NCI-H526 (cell line): ENCODE measurements around the gene CASD1.

Experiments
- DNase-seq, 2 experiments: peaks; one replicate each; lab custom pipeline; 2025; lab: John Stamatoyannopoulos, UW

Gene CASD1

DNA sequence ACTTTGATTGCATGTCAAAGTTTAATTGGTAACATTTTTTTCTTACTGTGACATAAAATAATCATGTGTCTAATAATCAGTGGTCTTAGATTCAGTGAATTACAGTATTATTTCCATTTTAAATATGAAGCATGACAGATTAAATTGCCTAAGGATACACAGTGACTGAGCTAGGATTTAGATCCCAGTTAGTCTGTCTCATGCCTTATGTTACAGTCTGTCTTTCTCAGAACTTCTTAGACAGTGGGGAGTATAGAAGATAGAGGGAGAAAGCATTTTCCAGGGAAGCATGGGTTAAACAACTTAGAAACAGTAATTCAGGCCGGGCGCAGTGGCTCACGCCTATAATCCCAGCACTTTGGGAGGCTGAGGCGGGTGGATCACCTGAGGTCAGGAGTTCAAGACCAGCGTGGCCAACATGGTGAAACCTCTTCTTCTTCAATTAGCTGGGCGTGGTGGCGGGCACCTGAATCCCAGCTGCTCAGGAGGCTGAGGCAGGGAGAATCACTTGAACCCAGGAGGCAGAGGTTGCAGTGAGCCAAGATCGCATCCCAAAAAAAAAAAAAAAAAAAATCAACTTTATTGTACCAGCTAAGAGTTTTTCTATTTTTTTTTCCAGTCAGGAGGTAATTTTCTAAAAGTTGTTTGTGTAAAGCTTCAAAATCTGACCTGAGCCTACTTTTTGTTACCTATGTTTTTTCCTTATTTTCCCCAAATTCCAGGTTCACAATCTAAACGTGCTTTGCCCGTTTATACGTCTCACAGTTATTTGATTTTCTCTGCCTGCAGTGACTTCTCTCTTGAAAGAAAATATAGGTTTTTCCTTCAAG is 3.3 kb downstream of the CASD1 start:
- no peak for DNase-seq

DNA sequence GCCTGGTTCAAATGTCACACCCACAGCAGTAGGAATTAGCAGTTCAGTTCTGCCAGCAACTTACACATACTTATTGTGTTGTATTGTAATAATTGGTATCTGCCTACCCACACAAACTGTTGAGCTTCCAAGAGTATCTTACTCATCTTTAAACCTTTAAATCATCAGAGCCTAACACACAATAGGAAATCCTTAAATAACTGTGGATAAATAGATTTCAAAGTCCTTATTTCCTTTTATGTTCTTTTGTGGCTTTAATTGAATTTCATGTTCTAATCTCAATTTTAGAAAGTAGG is 3.9 kb downstream of the CASD1 start:
- no peak for DNase-seq

DNA sequence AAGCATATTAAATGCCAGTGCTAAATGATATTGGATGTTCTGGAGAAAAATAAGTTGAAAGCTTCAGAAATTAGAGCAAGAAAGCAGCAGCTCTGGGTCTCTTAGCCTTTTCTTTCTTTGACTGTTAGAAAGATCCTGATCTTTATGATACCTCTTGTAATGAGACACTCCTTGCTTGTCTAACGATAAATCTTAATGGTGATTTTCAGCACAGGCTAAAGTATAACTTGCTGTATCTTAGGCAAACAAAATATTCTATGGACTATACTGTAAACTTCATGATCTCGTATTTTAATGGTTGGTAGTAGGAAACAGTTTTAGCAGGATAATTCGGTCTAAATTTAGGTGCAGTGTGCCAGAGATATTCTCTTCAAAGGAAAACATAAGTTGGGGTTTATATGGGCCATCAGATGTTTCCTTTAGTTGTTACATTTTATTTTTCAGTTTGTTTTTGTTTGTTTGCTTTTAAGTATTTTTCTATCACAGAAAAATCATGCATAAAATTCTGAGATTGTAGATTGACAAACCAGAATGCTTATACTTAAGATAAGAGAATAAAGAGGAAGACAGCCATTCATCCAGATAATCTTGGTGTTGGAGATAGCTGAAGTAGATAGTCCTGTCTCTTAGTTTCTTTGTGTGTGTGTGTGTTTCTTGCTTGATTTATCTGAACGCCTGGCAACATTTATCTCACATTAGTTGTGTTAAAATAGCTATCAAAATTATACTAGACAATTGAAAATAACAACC is 4.7 kb downstream of the CASD1 start:
- no peak for DNase-seq

DNA sequence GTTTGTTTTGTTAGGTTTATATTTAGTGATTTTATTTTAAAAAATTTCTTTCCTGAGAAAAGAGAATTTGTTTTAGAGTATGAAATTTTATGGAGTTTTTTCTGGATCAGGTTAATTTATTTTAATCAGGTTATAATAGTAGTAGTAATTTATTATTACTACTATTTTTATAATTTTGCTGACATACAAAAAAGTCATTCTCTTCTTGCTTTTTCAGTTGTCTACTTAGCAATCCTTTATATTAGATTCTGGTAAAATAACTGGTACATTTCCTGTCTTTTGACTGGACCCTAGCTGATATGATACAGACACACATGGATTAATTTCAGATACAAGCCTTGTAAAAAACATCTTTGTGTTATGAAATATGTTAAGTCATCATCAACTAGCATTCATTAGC is 5.3 kb downstream of the CASD1 start:
- no peak for DNase-seq

DNA sequence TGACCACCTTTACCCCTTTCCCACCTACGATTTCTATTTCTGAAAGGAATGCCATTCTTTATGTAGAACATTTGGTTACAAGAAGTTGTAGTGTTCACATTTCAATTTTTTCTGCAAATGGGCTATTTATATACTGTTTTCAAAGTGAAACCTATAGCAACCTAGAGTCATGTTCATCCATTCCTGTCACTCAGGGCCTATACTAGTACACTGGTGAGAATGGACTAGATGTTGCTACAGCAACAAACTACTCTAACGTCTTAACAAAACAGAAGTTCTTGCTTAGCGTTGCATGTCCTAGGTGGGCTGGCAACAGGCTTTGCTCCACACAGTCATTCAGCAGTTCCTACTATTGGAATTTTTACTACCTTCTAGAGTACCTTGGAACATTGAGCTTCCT is 16.3 kb downstream of the CASD1 start:
- DNase-seq, result no peak

DNA sequence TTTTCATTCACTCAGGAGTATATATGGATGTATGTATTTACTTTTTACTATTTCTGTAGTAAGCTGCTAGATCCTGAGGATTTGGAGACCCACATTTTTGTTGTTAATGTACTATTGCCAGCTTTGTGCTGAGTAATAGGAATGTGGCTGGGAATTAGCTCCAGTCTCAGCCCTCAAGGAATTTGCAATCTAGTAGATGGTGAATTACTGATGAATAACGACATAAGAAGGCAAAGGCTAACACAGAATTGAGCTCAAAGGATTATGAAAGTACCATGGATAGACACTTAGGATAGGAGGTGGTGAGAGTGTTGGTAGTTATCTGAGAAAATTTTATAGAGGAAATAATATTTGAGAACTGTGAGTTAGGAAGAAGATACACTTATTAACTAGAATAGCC is 19.9 kb downstream of the CASD1 start:
- no peak for DNase-seq

DNA sequence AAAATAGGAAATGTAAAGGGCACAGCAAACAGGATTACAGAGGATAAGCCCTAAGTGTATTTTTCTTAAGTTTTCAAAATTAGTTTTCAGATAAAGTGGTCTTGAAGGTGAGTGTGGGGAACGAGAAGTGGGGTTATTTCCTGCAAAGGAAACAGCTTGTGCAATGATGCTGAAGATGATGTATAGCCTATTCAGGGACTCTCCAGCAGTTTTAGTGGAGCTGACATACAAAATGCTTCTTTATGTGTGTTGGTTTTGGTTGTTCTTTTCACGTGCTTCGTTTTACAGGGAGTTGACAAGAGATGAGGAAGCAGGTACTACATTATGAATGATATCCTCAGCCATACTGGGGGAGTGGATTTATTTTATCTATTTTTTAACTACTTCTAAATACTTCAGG is 20.5 kb downstream of the CASD1 start:
- DNase-seq, result no peak

DNA sequence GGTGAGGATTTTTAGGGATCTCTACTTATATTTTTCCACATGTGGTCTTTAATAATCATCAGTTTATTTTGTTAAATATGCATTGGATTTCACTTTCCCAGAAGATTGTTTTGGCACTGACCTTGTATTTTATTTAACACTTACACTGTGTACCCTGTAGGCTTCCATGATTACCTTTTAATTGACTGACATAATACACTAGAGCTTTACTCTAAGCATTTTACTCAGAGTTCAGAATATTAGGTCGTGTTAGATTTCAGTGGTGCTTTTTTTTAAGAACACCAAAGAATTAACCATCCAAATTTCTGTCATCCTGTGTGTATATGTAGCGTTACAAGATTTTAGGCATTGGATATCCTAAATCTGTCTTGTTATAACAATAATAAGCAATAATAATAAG is 23.1 kb downstream of the CASD1 start:
- DNase-seq, result no peak

DNA sequence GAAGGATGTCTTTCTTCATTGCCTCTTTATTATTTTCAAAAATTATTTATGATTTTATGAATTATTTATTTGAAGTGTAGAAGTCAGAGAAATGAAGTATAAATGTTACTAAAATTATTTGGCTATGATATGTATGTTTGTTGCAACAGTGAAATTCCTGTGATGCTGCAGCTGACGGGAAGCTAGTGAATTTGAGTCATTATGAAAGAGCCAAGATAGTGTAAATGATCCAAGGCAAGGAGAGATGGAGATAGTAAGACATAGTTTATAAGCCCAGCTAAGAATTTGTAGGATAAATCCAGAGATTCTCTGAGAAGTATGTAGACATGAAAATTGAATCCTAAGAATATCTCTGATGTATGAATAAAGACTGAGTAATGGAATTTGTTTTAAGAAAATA is 30.8 kb downstream of the CASD1 start:
- no peak for DNase-seq

DNA sequence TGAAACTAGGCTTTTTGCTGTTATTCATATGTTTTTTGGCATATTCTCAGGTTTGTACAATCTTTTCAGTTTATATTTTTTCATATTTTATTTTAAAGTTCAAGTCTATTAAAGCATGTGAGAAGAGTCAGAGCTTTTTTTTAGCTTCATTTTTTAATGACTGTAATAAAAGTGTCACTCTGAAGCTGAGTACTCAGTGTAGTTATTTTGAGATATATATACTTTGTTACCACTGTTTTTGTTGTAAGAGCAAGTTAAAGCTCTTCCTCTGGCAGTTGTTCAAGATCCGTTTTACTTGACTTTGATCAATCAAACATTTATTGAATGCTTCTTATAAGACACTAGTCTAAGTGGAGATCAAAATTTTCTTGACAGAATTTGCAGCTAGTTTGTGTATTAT is 37.5 kb downstream of the CASD1 start:
- DNase-seq, result no peak

DNA sequence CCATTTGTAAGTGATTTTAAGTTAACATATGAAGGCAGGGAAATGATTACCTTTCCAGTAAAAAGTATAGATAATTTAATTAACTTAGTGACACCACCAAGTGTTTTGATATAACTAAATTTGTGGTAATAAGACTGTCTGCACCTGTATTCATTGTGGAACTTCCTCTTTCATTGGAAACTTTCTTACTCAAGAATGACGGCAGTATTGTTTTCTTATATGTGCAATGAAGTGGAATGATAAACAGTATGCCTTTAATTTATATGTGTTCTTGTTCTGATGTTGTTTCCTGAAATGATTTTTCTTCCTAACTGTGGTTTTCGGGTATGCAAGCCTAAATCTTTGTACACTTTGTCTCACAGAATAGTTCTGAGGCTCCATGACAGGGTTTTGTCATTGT is 46.4 kb downstream of the CASD1 start:
- no peak for DNase-seq

DNA sequence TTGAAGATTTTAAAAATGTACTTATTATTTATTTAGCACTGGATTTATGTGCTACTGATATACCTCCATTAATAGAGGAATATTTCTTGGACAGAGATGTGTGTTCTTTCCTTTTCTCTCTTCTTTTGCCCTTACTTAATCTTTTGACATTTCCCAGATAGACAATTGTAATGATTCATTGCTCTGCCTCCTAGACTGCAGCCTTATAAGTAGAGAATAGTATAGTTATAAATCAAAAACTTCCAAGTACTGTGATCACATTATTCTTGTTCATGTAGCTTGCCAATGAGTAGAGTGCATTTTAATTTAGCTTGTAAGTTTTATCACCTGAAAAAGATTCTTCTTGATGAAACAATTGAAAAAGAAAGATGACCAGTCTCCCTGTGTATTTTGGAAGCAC is 47.6 kb downstream of the CASD1 start:
- no peak for DNase-seq

DNA sequence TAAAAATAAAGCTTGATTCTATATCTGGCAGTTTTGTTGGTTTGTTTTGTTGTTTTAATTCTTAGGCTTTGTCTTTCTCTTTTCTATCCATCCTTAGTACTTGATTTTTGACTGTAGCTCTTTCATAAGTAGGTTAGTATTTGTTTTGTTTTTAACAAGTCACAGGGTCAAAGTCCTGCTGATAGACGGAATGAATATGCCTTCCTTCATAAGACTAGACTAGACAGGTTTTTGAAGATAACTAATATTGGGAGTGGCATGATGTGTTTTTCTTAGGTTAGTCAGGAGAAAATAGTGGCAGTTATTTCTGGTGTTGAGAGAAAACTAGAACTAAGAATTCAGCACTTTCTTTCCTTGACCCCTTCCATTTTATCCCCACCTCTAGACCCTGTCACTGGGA is 50.4 kb downstream of the CASD1 start:
- no peak for DNase-seq

DNA sequence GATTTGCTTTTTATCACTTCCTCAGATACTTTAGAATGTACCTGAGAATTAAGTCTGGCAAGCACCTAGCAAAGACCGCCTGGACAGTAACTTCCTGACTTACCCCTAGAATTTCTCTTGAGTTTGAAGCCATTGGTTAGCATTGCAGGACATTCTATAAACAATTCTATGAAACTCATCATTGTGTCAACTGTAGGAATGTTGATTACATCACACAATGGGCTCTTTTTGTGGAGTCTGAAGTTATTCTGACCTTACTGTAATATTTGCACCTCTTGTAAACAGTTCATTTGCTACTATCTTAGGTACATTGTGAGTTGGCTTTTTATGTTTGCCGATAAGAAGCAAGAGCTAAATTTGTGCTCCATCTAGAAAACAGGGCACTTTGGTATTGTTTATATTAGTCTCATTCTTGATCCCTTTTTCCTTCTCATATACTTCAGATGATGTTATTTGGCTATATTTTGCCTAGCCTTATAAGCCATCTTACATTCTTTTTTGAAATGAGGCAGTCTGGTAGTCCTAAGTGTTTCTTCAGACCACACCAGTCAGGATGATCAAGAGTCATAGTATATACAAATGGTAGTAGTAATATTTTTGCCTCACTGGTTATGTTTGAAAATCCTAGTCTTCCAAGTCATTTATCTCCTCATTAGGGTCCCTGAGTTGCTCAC is 52.4 kb downstream of the CASD1 start:
- DNase-seq, result no peak

DNA sequence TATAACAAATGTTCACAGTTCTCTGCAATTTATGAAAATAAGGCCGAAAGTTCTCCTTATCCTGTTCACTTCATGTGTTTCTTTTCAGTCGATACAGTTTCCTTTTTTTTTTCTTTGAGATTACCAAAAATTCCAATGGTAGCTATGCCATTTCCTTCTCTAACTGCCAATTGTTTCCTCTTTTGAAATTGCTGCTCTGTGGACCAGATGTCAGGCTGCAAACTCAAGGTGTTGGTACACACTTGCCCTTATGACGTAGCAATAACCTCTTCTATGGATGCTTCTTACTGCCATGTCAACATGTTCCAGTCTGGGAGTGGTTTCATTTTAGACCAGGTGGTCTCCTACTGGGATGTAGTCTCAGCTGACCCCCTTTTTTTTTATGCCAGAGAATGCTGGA is 52.9 kb downstream of the CASD1 start:
- DNase-seq, result no peak

DNA sequence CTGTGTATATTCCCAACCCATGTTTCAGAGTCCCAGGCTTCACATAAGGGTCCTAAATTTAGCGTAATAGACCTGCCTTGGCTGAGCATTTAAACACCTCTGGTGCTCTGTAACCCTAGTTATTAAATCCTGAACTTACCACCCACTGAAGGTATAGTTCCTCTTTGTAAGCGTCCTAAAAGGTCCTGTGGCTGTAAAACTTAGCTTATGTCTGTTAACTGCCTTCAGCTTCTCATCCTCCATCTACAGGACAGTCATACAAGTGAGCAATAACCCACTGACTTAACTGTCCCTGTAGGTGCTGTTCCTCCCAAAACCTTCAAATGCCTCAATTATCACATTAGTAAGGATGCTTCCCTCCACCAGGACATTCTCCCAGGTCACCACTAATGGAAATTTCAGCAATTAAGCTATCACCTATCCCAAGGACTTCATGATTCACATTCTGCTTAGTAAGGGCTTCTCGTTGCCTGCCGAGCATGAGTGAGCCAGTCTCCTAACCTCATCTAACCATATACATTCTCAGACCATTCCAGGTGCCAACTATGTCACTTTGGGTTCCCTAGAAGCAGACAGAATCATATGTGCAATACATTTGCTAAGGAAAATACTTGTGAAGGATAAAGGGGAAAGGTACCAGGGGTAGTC is 55.8 kb downstream of the CASD1 start:
- DNase-seq, result no peak

DNA sequence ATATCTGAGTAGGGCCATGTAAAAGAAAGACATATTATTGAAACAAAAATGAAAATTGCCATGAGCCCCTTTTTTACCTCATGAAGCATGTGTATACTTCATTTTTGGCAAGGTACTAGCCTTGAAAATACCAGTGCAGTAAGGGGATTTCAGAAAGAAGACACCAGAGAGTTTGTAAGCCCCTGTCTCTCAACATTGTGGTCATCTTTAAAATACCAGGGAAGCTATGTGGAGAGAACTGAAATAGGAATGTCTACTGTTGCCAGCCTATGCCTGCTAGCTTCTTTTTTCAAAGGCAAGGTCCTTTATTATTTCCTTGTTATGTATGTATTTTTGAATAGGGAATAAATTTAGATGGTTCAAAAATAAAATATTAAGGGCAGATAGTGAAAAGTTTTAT is 57.8 kb downstream of the CASD1 start:
- DNase-seq, result no peak

DNA sequence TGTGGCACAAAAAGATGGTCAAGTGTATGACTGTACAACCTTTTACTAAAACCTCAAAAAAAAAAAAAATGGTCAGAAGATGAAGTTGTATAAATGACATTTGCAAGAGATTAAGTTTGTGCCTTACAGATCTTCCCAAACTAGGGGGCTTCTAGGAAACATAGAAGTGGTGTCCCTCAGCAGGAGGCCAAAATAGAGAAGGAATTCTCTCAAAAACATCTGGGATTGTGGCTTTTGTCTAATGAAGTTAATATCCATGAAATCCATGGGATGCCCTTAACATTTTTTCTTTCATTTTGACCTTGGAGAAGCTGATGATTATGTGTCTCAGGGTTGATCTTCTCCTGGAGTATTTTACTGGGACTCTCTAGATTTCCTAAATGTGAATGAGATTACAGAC is 62.2 kb downstream of the CASD1 start:
- DNase-seq, result no peak

DNA sequence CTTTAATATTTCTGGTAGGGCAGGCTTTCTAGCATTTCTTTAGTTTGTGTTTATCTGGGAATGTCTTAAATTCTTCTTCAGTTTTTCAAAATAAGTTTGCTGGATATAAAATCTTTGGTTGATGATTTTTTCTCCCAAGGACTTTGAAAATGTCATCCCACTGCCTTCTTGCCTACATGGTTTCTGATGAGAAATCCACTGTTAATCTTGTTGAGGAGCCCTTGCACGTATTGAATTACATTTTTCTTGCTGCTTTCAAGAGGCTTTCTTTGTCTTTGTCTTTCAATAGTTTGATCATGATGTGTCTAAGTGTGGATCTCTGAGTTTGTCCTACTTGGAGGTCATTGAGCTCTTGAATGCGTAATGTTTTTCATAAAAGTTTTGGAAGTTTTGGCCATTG is 66.0 kb downstream of the CASD1 start:
- DNase-seq, result no peak

DNA sequence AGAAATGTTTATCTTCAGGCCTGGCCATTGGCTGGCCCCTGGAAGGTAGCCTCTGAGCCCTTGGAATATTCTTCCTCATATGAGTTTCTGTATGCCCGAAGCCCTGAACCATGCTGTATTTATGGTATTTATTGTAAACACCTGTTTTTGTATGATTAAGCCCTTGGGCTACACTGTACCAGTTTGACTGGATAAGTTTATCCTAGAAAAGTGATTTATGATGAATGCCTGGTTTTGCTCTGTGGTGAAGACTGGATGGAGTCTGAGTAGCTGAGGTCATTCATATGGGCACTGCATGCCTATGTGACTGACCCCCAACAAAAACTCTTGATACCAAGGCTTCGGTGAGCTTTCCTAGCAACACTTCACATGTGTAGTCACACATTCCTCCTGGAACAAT is 66.7 kb downstream of the CASD1 start:
- no peak for DNase-seq

DNA sequence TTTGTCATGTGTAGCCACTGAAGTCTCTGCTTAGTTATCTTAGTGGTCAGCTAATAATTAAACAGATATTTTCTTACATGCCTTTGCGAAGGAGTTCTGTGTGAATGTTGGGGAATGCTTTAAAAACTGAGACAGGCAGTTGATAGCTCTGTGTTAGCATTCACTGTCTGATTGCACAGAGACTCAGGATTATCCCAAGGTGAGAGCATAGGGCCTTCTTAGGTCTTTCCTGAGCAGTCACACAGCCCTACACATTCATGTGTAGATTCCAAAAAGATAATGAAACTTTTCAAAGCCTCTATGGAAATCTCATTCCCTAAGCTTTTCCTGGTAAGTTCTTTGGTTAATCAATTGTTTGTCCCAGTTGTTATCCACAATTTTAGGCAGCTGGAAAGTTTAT is 67.7 kb downstream of the CASD1 start:
- no peak for DNase-seq

DNA sequence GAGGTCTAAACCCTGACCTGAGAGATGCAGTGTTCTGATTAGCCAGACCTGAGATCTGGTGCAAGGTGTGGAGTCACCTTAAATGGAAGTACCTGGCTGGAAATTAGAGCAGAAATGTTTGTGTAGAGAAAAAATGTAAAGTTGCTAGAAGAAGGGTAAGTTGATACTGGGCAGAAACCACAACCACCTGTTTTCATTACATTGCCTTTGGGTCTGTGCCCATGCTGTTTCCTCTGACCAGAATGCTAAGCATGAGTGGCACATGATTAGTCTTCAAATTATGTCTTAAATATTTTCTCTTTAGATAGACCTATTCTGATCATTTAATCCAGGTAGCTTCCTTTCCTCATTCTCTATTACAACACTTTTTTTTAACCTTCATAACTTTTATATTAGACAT is 69.0 kb downstream of the CASD1 start:
- no peak for DNase-seq

DNA sequence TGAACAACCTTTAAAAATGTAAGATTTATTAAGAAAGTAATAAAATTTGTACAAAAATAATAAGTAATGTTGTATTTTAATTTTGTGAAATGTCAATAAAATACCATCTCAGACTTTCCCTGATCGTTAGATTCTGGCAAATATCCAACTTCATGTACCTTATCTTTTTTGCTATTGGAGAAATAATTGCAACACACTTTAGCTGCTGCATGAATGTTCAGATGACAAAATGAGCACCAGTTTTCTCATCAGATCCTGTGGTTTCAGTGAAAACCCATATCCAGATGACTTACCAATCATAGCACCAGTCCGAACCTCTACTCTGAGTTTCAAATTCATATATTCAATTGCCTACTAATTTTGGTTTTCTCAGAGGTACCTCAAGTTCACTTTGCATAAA is 69.9 kb downstream of the CASD1 start:
- DNase-seq, result no peak
